ENCODE results near the gene HAUS7. TPM values are rescaled to one million over a fixed set of nuclear protein-coding genes. Genes with fewer than 3 reads are reported as not detected.

HAUS7 gene
- polyA plus RNA-seq, 2 of the 4 experiments (the other 2 are of a cell fraction) = 39.1 to 53.6 TPM

DNA sequence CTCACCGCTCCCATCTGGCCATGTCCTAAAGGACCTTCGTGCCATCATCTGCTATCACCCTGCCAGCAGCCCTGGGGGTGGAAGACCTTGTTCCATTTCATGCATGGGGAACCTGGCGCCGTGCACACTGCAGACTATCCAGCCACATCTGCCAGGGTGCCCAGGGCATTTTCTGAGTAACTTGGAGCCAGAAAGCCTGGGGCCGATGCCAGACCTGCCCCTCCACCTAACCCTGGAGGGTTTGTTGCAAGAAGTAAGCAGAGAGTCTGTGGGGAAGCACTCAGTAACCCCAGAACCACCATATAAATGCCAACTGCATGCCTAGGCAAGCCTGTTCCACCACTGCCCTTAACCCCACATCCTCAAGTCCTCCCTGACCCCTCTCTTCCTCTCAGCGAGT is 7.3 kb downstream of the HAUS7 start:
- POLR2A ChIA-PET = no interaction called here
- Histone ChIP-seq H3K4me3 (no peak overlapping the region), H3K4me1 (no peaks in the 10 kb centered on the region), H3K27ac (no peak overlapping the region), H3K4me2 (no peak overlapping the region), H3K9me3 (no peaks in the 10 kb centered on the region)
- 93% methylated on average over 6 of the region's 6 CpGs for WGBS (ENCODE audit: missing lambda C conversion rate)
- CTCF ChIA-PET = interaction anchor here (4.8 kb wide), 1 partner anchor 44 kb away, joined by 66 read pairs; no protein-coding TSS in a partner anchor
- ATAC-seq = no peak
- no peak for DNase-seq (ENCODE audit: low read depth in 1 of 2, low spot score in 1 of 2)
- no peak for FAIRE-seq
- TF ChIP-seq, protein P1, sequence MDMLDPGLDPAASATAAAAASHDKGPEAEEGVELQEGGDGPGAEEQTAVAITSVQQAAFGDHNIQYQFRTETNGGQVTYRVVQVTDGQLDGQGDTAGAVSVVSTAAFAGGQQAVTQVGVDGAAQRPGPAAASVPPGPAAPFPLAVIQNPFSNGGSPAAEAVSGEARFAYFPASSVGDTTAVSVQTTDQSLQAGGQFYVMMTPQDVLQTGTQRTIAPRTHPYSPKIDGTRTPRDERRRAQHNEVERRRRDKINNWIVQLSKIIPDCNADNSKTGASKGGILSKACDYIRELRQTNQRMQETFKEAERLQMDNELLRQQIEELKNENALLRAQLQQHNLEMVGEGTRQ (IDR thresholded peaks at IDR 0.05) = no peak
- TF ChIP-seq BCL3 (IDR thresholded peaks at IDR 0.05) (no peak), E2F6 (IDR thresholded peaks at IDR 0.05; ENCODE audit: borderline replicate concordance, low read depth) (no peak), KDM1A (IDR thresholded peaks at IDR 0.05; ENCODE audit: low read depth) (no peak), RFX5 (IDR thresholded peaks at IDR 0.05) (no peak), JUN (IDR thresholded peaks at IDR 0.05) (no peak), GATA3 (IDR thresholded peaks at IDR 0.05; ENCODE audit: borderline replicate concordance) (no peak), FOSL2 (IDR thresholded peaks at IDR 0.05) (no peak), FOSL2 (CRISPR knock-in tag; IDR thresholded peaks at IDR 0.05) (no peak), EHF (CRISPR knock-in tag; IDR thresholded peaks at IDR 0.05) (no peak), RAD21 (conservative IDR thresholded peaks at IDR 0.05 in 1 of 2, IDR thresholded peaks at IDR 0.05 in 1 of 2) (no peak), CBX8 (IDR thresholded peaks at IDR 0.05) (no peak), HOXA7 (CRISPR knock-in tag; IDR thresholded peaks at IDR 0.05) (no peak), TFCP2L1 (CRISPR knock-in tag; IDR thresholded peaks at IDR 0.05) (no peak), CBX2 (IDR thresholded peaks at IDR 0.05; ENCODE audit: borderline replicate concordance, low read depth) (no peak), EHMT2 (IDR thresholded peaks at IDR 0.05; ENCODE audit: low read depth) (no peak), MAZ (IDR thresholded peaks at IDR 0.05; ENCODE audit: borderline replicate concordance, low read depth, low read length) (no peak), RCOR1 (IDR thresholded peaks at IDR 0.05; ENCODE audit: low read depth, low read length) (no peak), POLR2AphosphoS2 (conservative IDR thresholded peaks at IDR 0.05; ENCODE audit: low read length) (no peak)
- TF ChIP-seq, protein P2, sequence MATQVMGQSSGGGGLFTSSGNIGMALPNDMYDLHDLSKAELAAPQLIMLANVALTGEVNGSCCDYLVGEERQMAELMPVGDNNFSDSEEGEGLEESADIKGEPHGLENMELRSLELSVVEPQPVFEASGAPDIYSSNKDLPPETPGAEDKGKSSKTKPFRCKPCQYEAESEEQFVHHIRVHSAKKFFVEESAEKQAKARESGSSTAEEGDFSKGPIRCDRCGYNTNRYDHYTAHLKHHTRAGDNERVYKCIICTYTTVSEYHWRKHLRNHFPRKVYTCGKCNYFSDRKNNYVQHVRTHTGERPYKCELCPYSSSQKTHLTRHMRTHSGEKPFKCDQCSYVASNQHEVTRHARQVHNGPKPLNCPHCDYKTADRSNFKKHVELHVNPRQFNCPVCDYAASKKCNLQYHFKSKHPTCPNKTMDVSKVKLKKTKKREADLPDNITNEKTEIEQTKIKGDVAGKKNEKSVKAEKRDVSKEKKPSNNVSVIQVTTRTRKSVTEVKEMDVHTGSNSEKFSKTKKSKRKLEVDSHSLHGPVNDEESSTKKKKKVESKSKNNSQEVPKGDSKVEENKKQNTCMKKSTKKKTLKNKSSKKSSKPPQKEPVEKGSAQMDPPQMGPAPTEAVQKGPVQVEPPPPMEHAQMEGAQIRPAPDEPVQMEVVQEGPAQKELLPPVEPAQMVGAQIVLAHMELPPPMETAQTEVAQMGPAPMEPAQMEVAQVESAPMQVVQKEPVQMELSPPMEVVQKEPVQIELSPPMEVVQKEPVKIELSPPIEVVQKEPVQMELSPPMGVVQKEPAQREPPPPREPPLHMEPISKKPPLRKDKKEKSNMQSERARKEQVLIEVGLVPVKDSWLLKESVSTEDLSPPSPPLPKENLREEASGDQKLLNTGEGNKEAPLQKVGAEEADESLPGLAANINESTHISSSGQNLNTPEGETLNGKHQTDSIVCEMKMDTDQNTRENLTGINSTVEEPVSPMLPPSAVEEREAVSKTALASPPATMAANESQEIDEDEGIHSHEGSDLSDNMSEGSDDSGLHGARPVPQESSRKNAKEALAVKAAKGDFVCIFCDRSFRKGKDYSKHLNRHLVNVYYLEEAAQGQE (IDR thresholded peaks at IDR 0.05) = no peak

- ChIA-PET CTCF (interaction anchor here (1.8 to 4.8 kb wide), 2 partner anchors 9 to 45 kb away, joined by 8 to 66 read pairs; partner anchors contain the start of gene HAUS7), POLR2A (no interaction called here)
- Histone ChIP-seq H3K4me2 (no peak overlapping the region), H3K4me3 (no peak overlapping the region), H3K9me3 (no peaks in the 10 kb centered on the region), H3K27ac (no peak overlapping the region), H3K4me1 (no peaks in the 10 kb centered on the region)
- no peak for TF ChIP-seq NPAS2 (CRISPR knock-in tag; IDR thresholded peaks at IDR 0.05; ENCODE audit: borderline replicate concordance)
- FAIRE-seq (no peak), ATAC-seq (no peak), DNase-seq (ENCODE audit: low read depth in 1 of 2, low spot score in 1 of 2) (no peak)
- 100% methylated on average over 6 of the region's 10 CpGs for WGBS (ENCODE audit: missing lambda C conversion rate)
These were observed 8.1 kb downstream of the HAUS7 start for GRCh38 chrX:153462291-153462690.

All from A549 (cell line).